NCI-H1930 (cell line): Measurements from ENCODE around the gene GPATCH2L.

Source experiments
- DNase-seq, 2 experiments: peaks; one replicate each; lab custom pipeline; 2025; lab: John Stamatoyannopoulos, UW

Gene GPATCH2L

GRCh38 chr14:76136476-76137110, 15.1 kb upstream of the GPATCH2L start:
- no peak for DNase-seq

GRCh38 chr14:76138119-76138757, 13.5 kb upstream of the GPATCH2L start:
- DNase-seq: no peak

GRCh38 chr14:76138758-76139723, 12.7 kb upstream of the GPATCH2L start:
- DNase-seq: no peak

- no peak for DNase-seq
Measured at GRCh38 chr14:76143642-76144041, 8.1 kb upstream of the GPATCH2L start.

GRCh38 chr14:76146976-76147375, 4.7 kb upstream of the GPATCH2L start:
- no peak for DNase-seq

- DNase-seq: no peak
Measured at GRCh38 chr14:76149196-76149595, 2.5 kb upstream of the GPATCH2L start.

- DNase-seq: no peak
Measured at GRCh38 chr14:76152333-76152681, 585 bp downstream of the GPATCH2L start.

- DNase-seq: no peak
Measured at GRCh38 chr14:76153919-76154318, 2.2 kb downstream of the GPATCH2L start.

- DNase-seq: no peak
Measured at GRCh38 chr14:76154539-76155126, 2.9 kb downstream of the GPATCH2L start.

- no peak for DNase-seq
Measured at GRCh38 chr14:76163668-76164363, 12.1 kb downstream of the GPATCH2L start.

- no peak for DNase-seq
Measured at GRCh38 chr14:76168531-76168930, 16.8 kb downstream of the GPATCH2L start.

- DNase-seq: no peak
Measured at GRCh38 chr14:76169776-76170175, 18.1 kb downstream of the GPATCH2L start.

GRCh38 chr14:76174982-76175381, 23.3 kb downstream of the GPATCH2L start:
- no peak for DNase-seq

- DNase-seq: no peak
Measured at GRCh38 chr14:76175942-76176341, 24.2 kb downstream of the GPATCH2L start.

GRCh38 chr14:76181546-76181945, 29.8 kb downstream of the GPATCH2L start:
- DNase-seq: no peak

GRCh38 chr14:76186308-76187027, 34.7 kb downstream of the GPATCH2L start:
- DNase-seq: no peak

GRCh38 chr14:76191297-76191696, 39.6 kb downstream of the GPATCH2L start:
- DNase-seq: no peak

GRCh38 chr14:76193696-76194095, 42.0 kb downstream of the GPATCH2L start:
- DNase-seq: no peak

GRCh38 chr14:76194327-76194726, 42.6 kb downstream of the GPATCH2L start:
- no peak for DNase-seq

GRCh38 chr14:76195003-76195402, 43.3 kb downstream of the GPATCH2L start:
- no peak for DNase-seq
